Activated T-helper 17 cell treated with anti-CD3 and anti-CD28 coated beads, Interleukin-2, amount 50 U/mL, for 72 hours (primary cell): ENCODE results near the gene CORO2B. TPM values are rescaled to one million over a fixed set of nuclear protein-coding genes. Genes with fewer than 3 reads are reported as not detected.

Experiments
- ATAC-seq: fragments of 150-1000 bp; cut with Tn5 transposase; replicated peaks from 2 replicates; pipeline ENCODE4 v1.10.0; 2021; ENCODE audit warnings: mild to moderate bottlenecking, moderate library complexity
- H3K27ac Mint-ChIP-seq: one replicate; pipeline ENCODE4 v1.8.0; 2022; ENCODE audit warnings: mixed read lengths
- H3K27me3 Mint-ChIP-seq: one replicate; pipeline ENCODE4 v1.8.0; 2022; ENCODE audit warnings: mixed read lengths
- H3K36me3 Mint-ChIP-seq: one replicate; pipeline ENCODE4 v1.8.0; 2022; ENCODE audit warnings: low read depth, mild to moderate bottlenecking, mixed read lengths
- H3K4me1 Mint-ChIP-seq: one replicate; pipeline ENCODE4 v1.8.0; 2022; ENCODE audit warnings: mixed read lengths
- H3K4me3 Mint-ChIP-seq: one replicate; pipeline ENCODE4 v1.8.0; 2022; ENCODE audit warnings: mild to moderate bottlenecking, mixed read lengths
- H3K9me3 Mint-ChIP-seq: one replicate; pipeline ENCODE4 v1.8.0; 2022; ENCODE audit warnings: mixed read lengths
- total RNA-seq, 2 donors: library from RNA; stranded (reverse); gene quantifications; one replicate each; pipeline ENCODE4 v1.2.3, GENCODE V29; 2022

CORO2B gene
- total RNA-seq, 2 donors from 2014 or later = 0.26 TPM; not detected in 1

GRCh38 chr15:68587769-68588385 is 9.1 kb downstream of the CORO2B start:
- Mint-ChIP-seq H3K4me1 (no peaks in the 10 kb centered on the region), H3K27me3 (peaks cover 5% of the 10 kb centered on the region), H3K9me3 (no peaks in the 10 kb centered on the region), H3K4me3 (peak overlapping the region; percentile 3), H3K36me3 (no peaks in the 10 kb centered on the region), H3K27ac (peak overlapping the region; percentile 54)
- peak; percentile 77 for ATAC-seq

GRCh38 chr15:68589053-68589452 is 10.3 kb downstream of the CORO2B start:
- Mint-ChIP-seq H3K27ac (peak overlapping the region; percentile 54), H3K4me3 (no peak overlapping the region), H3K27me3 (peaks cover 9% of the 10 kb centered on the region), H3K9me3 (no peaks in the 10 kb centered on the region), H3K4me1 (no peaks in the 10 kb centered on the region), H3K36me3 (no peaks in the 10 kb centered on the region)
- no peak for ATAC-seq

GRCh38 chr15:68589783-68590710 is 11.3 kb downstream of the CORO2B start:
- Mint-ChIP-seq H3K27me3 (peaks cover 9% of the 10 kb centered on the region), H3K27ac (no peak overlapping the region), H3K4me1 (no peaks in the 10 kb centered on the region), H3K4me3 (no peak overlapping the region), H3K9me3 (no peaks in the 10 kb centered on the region), H3K36me3 (no peaks in the 10 kb centered on the region)
- ATAC-seq = no peak

DNA sequence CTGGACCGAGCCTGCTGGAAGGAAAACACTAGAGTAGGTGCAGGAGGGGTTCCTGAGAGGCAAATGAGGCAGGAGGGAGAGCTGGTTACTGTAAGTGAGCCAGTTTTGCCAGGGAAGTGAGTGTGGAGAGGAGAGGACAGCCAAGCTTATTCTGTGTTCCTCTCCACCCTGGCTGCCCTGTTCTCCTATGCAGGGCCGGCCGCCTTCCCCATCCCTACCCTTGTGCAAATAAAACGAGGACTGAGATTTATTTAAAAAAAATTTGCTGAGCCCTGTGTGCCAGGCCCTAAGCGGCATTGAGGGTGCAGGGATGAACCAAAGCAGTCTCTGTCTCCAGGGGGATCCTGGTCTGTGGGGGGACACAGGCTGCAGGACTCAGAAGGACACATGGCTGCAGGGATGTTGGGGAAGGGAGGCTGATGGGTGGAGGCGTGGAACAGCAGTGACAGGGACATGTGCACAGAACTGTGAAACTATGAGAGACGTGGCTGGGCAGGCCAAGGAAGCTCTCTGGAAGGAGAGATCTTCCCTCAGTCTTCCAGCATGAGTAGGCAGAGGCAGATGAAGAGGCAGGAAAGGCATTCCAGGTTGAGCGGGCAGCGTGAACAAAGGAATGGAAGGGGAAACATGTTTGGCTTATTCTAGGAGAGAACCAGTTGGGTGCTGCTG is 12.1 kb downstream of the CORO2B start:
- H3K4me1 Mint-ChIP-seq = no peaks in the 10 kb centered on the region
- H3K4me3 Mint-ChIP-seq = no peak overlapping the region
- H3K36me3 Mint-ChIP-seq = no peaks in the 10 kb centered on the region
- ATAC-seq = no peak
- H3K9me3 Mint-ChIP-seq = no peaks in the 10 kb centered on the region
- no peak overlapping the region for H3K27ac Mint-ChIP-seq
- H3K27me3 Mint-ChIP-seq = peaks cover 9% of the 10 kb centered on the region

GRCh38 chr15:68592054-68592453 is 13.3 kb downstream of the CORO2B start:
- no peak overlapping the region for H3K4me3 Mint-ChIP-seq
- no peak for ATAC-seq
- no peaks in the 10 kb centered on the region for H3K36me3 Mint-ChIP-seq
- no peaks in the 10 kb centered on the region for H3K4me1 Mint-ChIP-seq
- no peaks in the 10 kb centered on the region for H3K9me3 Mint-ChIP-seq
- H3K27ac Mint-ChIP-seq = no peak overlapping the region
- peaks cover 12% of the 10 kb centered on the region for H3K27me3 Mint-ChIP-seq

- no peak overlapping the region for H3K4me3 Mint-ChIP-seq
These were observed 13.8 kb downstream of the CORO2B start for GRCh38 chr15:68592544-68592943.

GRCh38 chr15:68593341-68593740 is 14.5 kb downstream of the CORO2B start:
- no peaks in the 10 kb centered on the region for H3K4me1 Mint-ChIP-seq

More at GRCh38 chr15:68592544-68592943, 13.8 kb downstream of the CORO2B start:
- peaks cover 12% of the 10 kb centered on the region for H3K27me3 Mint-ChIP-seq
- no peaks in the 10 kb centered on the region for H3K9me3 Mint-ChIP-seq
- no peaks in the 10 kb centered on the region for H3K36me3 Mint-ChIP-seq
- H3K4me1 Mint-ChIP-seq = no peaks in the 10 kb centered on the region
- H3K27ac Mint-ChIP-seq = no peak overlapping the region
- ATAC-seq = no peak

GRCh38 chr15:68593828-68594532 is 15.2 kb downstream of the CORO2B start:
- no peaks in the 10 kb centered on the region for H3K9me3 Mint-ChIP-seq

More at GRCh38 chr15:68593341-68593740, 14.5 kb downstream of the CORO2B start:
- Mint-ChIP-seq H3K36me3 (no peaks in the 10 kb centered on the region), H3K4me3 (no peak overlapping the region), H3K27ac (no peak overlapping the region), H3K9me3 (no peaks in the 10 kb centered on the region), H3K27me3 (peaks cover 15% of the 10 kb centered on the region)
- ATAC-seq = no peak

DNA sequence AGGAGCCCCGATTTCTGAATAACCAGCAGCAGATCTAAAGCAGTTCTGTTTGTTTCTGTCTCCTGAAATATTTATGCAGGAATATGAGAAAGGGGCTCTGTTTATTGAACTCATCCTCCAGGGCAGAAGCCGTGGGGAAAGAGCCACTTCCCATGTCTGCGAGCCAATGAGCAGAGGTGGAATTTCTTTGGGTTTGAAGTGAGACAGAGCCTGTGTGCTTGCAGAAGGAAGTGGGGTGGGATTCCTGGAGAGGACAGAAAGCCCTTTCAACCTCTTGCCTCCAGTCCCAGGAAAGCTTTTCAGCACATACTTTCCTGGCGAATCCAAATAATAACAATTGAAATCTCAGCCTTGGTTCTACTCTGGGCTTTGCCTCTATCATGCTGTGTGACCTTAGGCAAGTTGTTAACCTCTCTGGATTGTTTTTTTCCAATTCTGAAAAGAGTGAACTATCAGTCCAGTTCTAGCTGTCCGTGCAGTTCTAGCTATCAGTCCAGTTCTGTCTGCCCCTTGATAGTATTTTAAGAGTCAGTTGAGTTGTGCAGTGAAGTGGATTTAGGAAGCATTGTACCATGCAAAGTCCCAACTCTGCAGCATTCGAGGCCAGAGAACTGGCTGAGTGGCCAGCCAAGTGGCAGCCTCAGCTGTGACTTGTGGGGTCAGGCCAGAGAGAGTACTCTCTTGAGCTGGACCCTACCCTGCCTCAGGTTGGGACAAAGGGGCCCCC is 15.9 kb downstream of the CORO2B start:
- Mint-ChIP-seq H3K4me1 (no peaks in the 10 kb centered on the region), H3K4me3 (no peak overlapping the region), H3K36me3 (no peaks in the 10 kb centered on the region), H3K27ac (no peak overlapping the region), H3K9me3 (no peaks in the 10 kb centered on the region), H3K27me3 (peaks cover 15% of the 10 kb centered on the region)
- no peak for ATAC-seq

More at GRCh38 chr15:68593828-68594532, 15.2 kb downstream of the CORO2B start:
- Mint-ChIP-seq H3K4me3 (no peak overlapping the region), H3K27ac (no peak overlapping the region), H3K4me1 (no peaks in the 10 kb centered on the region), H3K27me3 (peaks cover 15% of the 10 kb centered on the region), H3K36me3 (no peaks in the 10 kb centered on the region)
- no peak for ATAC-seq

- H3K36me3 Mint-ChIP-seq = no peaks in the 10 kb centered on the region
- no peak for ATAC-seq
- no peak overlapping the region for H3K27ac Mint-ChIP-seq
- no peaks in the 10 kb centered on the region for H3K9me3 Mint-ChIP-seq
- no peak overlapping the region for H3K4me3 Mint-ChIP-seq
- peaks cover 15% of the 10 kb centered on the region for H3K27me3 Mint-ChIP-seq
- no peaks in the 10 kb centered on the region for H3K4me1 Mint-ChIP-seq
These were observed 16.4 kb downstream of the CORO2B start for GRCh38 chr15:68595260-68595564.

DNA sequence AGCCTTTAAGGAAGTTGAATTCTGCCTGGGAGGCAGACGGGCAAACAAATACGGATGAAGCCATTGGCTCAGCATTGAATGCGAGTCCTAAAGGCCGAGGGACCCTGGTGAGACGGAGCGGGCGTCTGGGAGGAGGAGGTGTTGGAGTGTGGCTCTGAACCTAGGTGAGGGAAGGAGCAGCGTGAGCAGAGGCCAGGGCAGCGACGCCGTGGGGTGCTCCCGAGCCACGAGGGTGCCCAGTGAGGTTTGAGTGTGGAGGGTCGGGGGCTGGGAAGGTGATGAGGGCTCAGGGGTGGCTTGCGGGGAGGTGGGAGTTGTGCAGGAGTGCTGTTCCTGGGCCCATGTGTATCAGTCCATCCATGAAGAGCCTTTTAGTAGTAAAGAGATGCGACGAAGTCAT is 17.0 kb downstream of the CORO2B start:
- no peak overlapping the region for H3K4me3 Mint-ChIP-seq
- peaks cover 14% of the 10 kb centered on the region for H3K27me3 Mint-ChIP-seq
- H3K27ac Mint-ChIP-seq = no peak overlapping the region
- no peak for ATAC-seq
- no peaks in the 10 kb centered on the region for H3K36me3 Mint-ChIP-seq
- no peaks in the 10 kb centered on the region for H3K9me3 Mint-ChIP-seq
- no peaks in the 10 kb centered on the region for H3K4me1 Mint-ChIP-seq

DNA sequence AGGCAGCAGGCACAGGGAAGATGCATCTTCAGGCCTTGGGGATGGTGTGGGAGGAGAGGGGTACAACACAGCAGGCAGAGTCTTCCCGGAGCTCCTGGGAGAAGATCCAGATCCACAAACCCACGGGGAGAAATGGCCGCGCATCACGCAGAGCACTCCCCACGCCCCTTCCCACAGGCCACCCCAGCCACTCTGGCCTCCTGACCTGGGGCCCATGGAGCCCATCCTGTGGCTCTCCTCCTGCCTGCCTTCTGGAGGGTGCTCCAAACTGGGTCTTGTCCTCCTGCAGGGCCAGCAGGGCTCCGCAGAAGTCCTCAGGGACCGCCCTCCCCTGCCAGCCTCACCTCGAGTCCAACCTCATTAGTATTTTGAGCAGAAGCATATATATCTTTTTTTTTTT is 17.9 kb downstream of the CORO2B start:
- no peaks in the 10 kb centered on the region for H3K4me1 Mint-ChIP-seq

GRCh38 chr15:68597581-68597980 is 18.8 kb downstream of the CORO2B start:
- H3K4me3 Mint-ChIP-seq = no peak overlapping the region
- no peaks in the 10 kb centered on the region for H3K9me3 Mint-ChIP-seq
- no peaks in the 10 kb centered on the region for H3K4me1 Mint-ChIP-seq
- H3K27me3 Mint-ChIP-seq = peaks cover 15% of the 10 kb centered on the region
- H3K27ac Mint-ChIP-seq = no peak overlapping the region
- ATAC-seq = no peak
- H3K36me3 Mint-ChIP-seq = no peaks in the 10 kb centered on the region

More for the DNA sequence above, 17.9 kb downstream of the CORO2B start:
- Mint-ChIP-seq H3K27me3 (peaks cover 15% of the 10 kb centered on the region), H3K9me3 (no peaks in the 10 kb centered on the region), H3K4me3 (no peak overlapping the region), H3K36me3 (no peaks in the 10 kb centered on the region), H3K27ac (no peak overlapping the region)
- no peak for ATAC-seq
